ENCODE results near the gene KSR1. TPM values are rescaled to one million over a fixed set of nuclear protein-coding genes. Genes with fewer than 3 reads are reported as not detected.

Gene KSR1
- total and polyA plus RNA-seq, 2 of the 8 experiments (the other 6 are each of a cell fraction or from before 2014, with no cell fraction given), result 14.1 to 34.7 TPM

- Histone ChIP-seq H3K36me3 (ENCODE audit: control insufficient read depth in 2 of 4, insufficient read depth in 4 of 4, low read length in 3 of 4) (no peaks in the 10 kb centered on the region), H3K14ac (ENCODE audit: insufficient read length) (no peak overlapping the region), H3K79me2 (ENCODE audit: control insufficient read depth in 1 of 2, insufficient read depth in 2 of 2, low read length in 2 of 2) (peaks cover 0 to 79% of the 10 kb centered on the region in 2 experiments; a peak in 2 of 4 replicates), H3K4me3 (ENCODE audit: extremely low read depth in 1 of 4, insufficient read depth in 2 of 4, low read depth in 3 of 4, low read length in 4 of 4) (no peak overlapping the region), H3K27ac (ENCODE audit: low read depth, low read length) (no peak overlapping the region), H3K4me2 (ENCODE audit: insufficient read depth in 1 of 2, low read depth in 2 of 2, low read length in 2 of 2) (no peak overlapping the region), H2BK15ac (ENCODE audit: low read length) (no peak overlapping the region), H3K23me2 (ENCODE audit: low read depth, low read length) (no peaks in the 10 kb centered on the region), H3K23ac (ENCODE audit: insufficient read length) (no peak overlapping the region), H4K91ac (replicated peaks; ENCODE audit: insufficient read length, low read length) (no peak overlapping the region), H2AFZ (ENCODE audit: low read length) (no peak overlapping the region), H3K56ac (replicated peaks; ENCODE audit: insufficient read length, low read depth, low read length) (no peak overlapping the region), H3K9me3 (ENCODE audit: insufficient read depth in 2 of 2, low read depth in 1 of 2, low read length in 1 of 2) (no peaks in the 10 kb centered on the region), H3K4ac (replicated peaks; ENCODE audit: insufficient read length, low read depth, low read length) (no peak overlapping the region), H3K18ac (ENCODE audit: extremely low read depth, low read length) (no peak overlapping the region), H4K8ac (ENCODE audit: extremely low read depth, insufficient read depth, low read length) (no peak overlapping the region), H4K20me1 (replicated peaks in 1 of 2; ENCODE audit: control insufficient read depth in 1 of 2, insufficient read depth in 2 of 2, low read length in 2 of 2) (peaks cover 4 to 8% of the 10 kb centered on the region in 2 experiments), H3K9ac (replicated peaks in 1 of 4; ENCODE audit: extremely low read depth in 1 of 4, low read depth in 3 of 4, low read length in 3 of 4) (no peak overlapping the region), H2BK20ac (ENCODE audit: low read length) (no peak overlapping the region), H3K79me1 (ENCODE audit: low read depth, low read length) (peaks cover 20% of the 10 kb centered on the region; the same call in 1 of the 2 replicates), H2AK5ac (ENCODE audit: low read depth, low read length) (no peak overlapping the region), H4K5ac (ENCODE audit: insufficient read length, low read depth, low read length) (no peak overlapping the region), H2BK5ac (ENCODE audit: low read depth, low read length) (no peak overlapping the region), H2BK12ac (ENCODE audit: low read depth, low read length) (no peak overlapping the region), H3K4me1 (replicated peaks in 1 of 4; ENCODE audit: control insufficient read depth in 3 of 4, insufficient read depth in 4 of 4, low read length in 3 of 4) (peaks cover 0 to 6% (median 3%) of the 10 kb centered on the region in 4 experiments; a peak in 5 of 7 replicates), H2BK120ac (replicated peaks; ENCODE audit: low read depth, low read length) (no peak overlapping the region), H3K27me3 (replicated peaks in 1 of 4; ENCODE audit: control insufficient read depth in 3 of 4, extremely low read depth in 1 of 4, insufficient read depth in 3 of 4, low read length in 3 of 4) (no peaks in the 10 kb centered on the region)
- 75% methylated on average over 9 of the region's 9 CpGs; no CpG with 5 or more reads in 1 of the 2 experiments for WGBS, 2 experiments (ENCODE audit: extremely low coverage in 1 of 2, insufficient coverage in 1 of 2, insufficient read length in 1 of 2, insufficient replicate concordance in 2 of 2, low coverage in 1 of 2, low lambda C conversion rate in 2 of 2, missing lambda C conversion rate in 1 of 2)
- FAIRE-seq (no peak), DNase-seq (ENCODE audit: low read depth in 1 of 2, low spot score in 2 of 2) (no peak)
- ChIA-PET CTCF (ENCODE audit: partially characterized antibody) (interaction anchor here (6.3 kb wide), 1 partner anchor 10 kb away, joined by 52 read pairs; no protein-coding TSS in a partner anchor), POLR2A (ENCODE audit: partially characterized antibody) (no interaction called here)
- TF ChIP-seq CTBP2 (IDR thresholded peaks at IDR 0.05; ENCODE audit: borderline replicate concordance, insufficient read depth, insufficient read length, low read length) (no peak), TAF7 (optimal IDR thresholded peaks at IDR 0.05; ENCODE audit: borderline replicate concordance, low read depth, low read length) (no peak), ZNF274 (IDR thresholded peaks at IDR 0.05; ENCODE audit: borderline replicate concordance, extremely low read depth, low read length) (no peak), RXRA (IDR thresholded peaks at IDR 0.05; ENCODE audit: insufficient read depth, low read depth, low read length) (no peak), ASH2L (IDR thresholded peaks at IDR 0.05; ENCODE audit: low read length) (no peak), YY1 (IDR thresholded peaks at IDR 0.05; ENCODE audit: low read depth, low read length) (no peak)
Measured at GRCh38 chr17:27543464-27543856, 87.2 kb downstream of the KSR1 start.

All from H1 (cell line).